ENCODE measurements around the gene ZNF780A. TPM values are rescaled to one million over a fixed set of nuclear protein-coding genes. Genes with fewer than 3 reads are reported as not detected.

Gene ZNF780A
- total and polyA plus RNA-seq, 2 experiments from 2014 or later: 12.3 to 15.0 TPM

- TF ChIP-seq EZH2 (IDR thresholded peaks at IDR 0.05; ENCODE audit: low read depth, unreplicated experiment): no peak
- TF ChIP-seq ZNF462 (CRISPR knock-in tag; IDR thresholded peaks at IDR 0.05): no peak
- no peak for TF ChIP-seq NANOG (IDR thresholded peaks at IDR 0.05; ENCODE audit: borderline replicate concordance)
- no peak for TF ChIP-seq STAT1 (IDR thresholded peaks at IDR 0.05; ENCODE audit: unreplicated experiment)
- no peak for TF ChIP-seq POLR2AphosphoS5 (IDR thresholded peaks at IDR 0.05; ENCODE audit: low read depth)
- TF ChIP-seq EZH2phosphoT487 (IDR thresholded peaks at IDR 0.05; ENCODE audit: unreplicated experiment): no peak
- TF ChIP-seq CREB1 (CRISPR knock-in tag; IDR thresholded peaks at IDR 0.05; ENCODE audit: low read depth): no peak
Measured at GRCh38 chr19:40093416-40093815, 2.7 kb upstream of the ZNF780A start (continued).

GRCh38 chr19:40091205-40092129 is 724 bp upstream of the ZNF780A start:
- peak overlapping the region; percentile 99 for H3K27ac Mint-ChIP-seq
- H3K36me3 Mint-ChIP-seq (ENCODE audit: low read depth): peaks cover 5% of the 10 kb centered on the region; the same call in 2 of the 3 replicates
- peak overlapping the region; percentile 93 for H2AFZ ChIP-seq
- H3F3A ChIP-seq (replicated peaks; ENCODE audit: low read depth): no peaks in the 10 kb centered on the region
- H3K27ac ChIP-seq (ENCODE audit: low read depth): no peak overlapping the region
- H3K27me3 ChIP-seq (ENCODE audit: insufficient read depth): no peaks in the 10 kb centered on the region
- no peaks in the 10 kb centered on the region for H3K36me3 ChIP-seq (ENCODE audit: insufficient read depth)
- peaks cover 8% of the 10 kb centered on the region; the same call in 2 of the 3 replicates for H3K4me1 Mint-ChIP-seq
- no peak for ATAC-seq
- H3K4me2 ChIP-seq: peak overlapping the region; percentile 78
- H3K4me1 ChIP-seq (ENCODE audit: insufficient read depth): peaks cover 7% of the 10 kb centered on the region
- H3K79me2 ChIP-seq (replicated peaks; ENCODE audit: insufficient read depth): peaks cover 36% of the 10 kb centered on the region
- no peaks in the 10 kb centered on the region for H3K9me2 ChIP-seq (ENCODE audit: insufficient read depth)
- H3K4me3 Mint-ChIP-seq: peak overlapping the region; percentile 100
- no peaks in the 10 kb centered on the region; the same call in 2 of the 3 replicates for H3K9me3 Mint-ChIP-seq
- peaks cover 6% of the 10 kb centered on the region for H3K27me3 Mint-ChIP-seq (ENCODE audit: insufficient read depth, low read depth, poor library complexity)
- DNase-seq (ENCODE audit: low spot score): peak; percentile 2
- H4K20me1 ChIP-seq (replicated peaks; ENCODE audit: insufficient read depth): no peaks in the 10 kb centered on the region
- peak overlapping the region; percentile 92 for H3K4me3 ChIP-seq
- TF ChIP-seq REST (IDR thresholded peaks at IDR 0.05; ENCODE audit: unreplicated experiment): no peak
- no peak for TF ChIP-seq STAT1 (IDR thresholded peaks at IDR 0.05; ENCODE audit: unreplicated experiment)
- TF ChIP-seq ETS1 (IDR thresholded peaks at IDR 0.05): no peak
- TF ChIP-seq NANOG (IDR thresholded peaks at IDR 0.05; ENCODE audit: borderline replicate concordance): no peak
